Measurements from ENCODE around the gene ACY1.

GRCh38 chr3:51961602-51962569 is 21.4 kb upstream of the ACY1 start:
- TF ChIP-seq SRF (IDR thresholded peaks at IDR 0.05; ENCODE audit: low read depth, low read length): no peak
- TF ChIP-seq ELF1 (CRISPR knock-in tag; IDR thresholded peaks at IDR 0.05): no peak
- no peak for TF ChIP-seq CTCF (CRISPR knock-in tag; IDR thresholded peaks at IDR 0.05)
- no peak for TF ChIP-seq SAFB2 (CRISPR knock-in tag; IDR thresholded peaks at IDR 0.05; ENCODE audit: borderline replicate concordance, low read depth)
- TF ChIP-seq MAFK (conservative IDR thresholded peaks at IDR 0.05 in 1 of 2, IDR thresholded peaks at IDR 0.05 in 1 of 2; ENCODE audit: low read length in 2 of 2): no peak
- no peak for TF ChIP-seq TBL1XR1 (IDR thresholded peaks at IDR 0.05; ENCODE audit: borderline replicate concordance, low read length, partially characterized antibody)
- no peak for TF ChIP-seq POLR2A (IDR thresholded peaks at IDR 0.05; ENCODE audit: insufficient read depth in 1 of 2, low read depth in 2 of 2, low read length in 2 of 2)
- TF ChIP-seq, protein P1, sequence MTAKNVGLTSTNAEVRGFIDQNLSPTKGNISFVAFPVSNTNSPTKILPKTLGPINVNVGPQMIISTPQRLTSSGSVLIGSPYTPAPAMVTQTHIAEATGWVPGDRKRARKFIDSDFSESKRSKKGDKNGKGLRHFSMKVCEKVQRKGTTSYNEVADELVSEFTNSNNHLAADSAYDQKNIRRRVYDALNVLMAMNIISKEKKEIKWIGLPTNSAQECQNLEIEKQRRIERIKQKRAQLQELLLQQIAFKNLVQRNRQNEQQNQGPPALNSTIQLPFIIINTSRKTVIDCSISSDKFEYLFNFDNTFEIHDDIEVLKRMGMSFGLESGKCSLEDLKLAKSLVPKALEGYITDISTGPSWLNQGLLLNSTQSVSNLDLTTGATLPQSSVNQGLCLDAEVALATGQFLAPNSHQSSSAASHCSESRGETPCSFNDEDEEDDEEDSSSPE (CRISPR knock-in tag; IDR thresholded peaks at IDR 0.05): no peak
- no peak for TF ChIP-seq SRY (CRISPR knock-in tag; IDR thresholded peaks at IDR 0.05)

Measured in HepG2 (cell line).